Mammary epithelial cell (primary cell): Measurements from ENCODE around the gene FNDC8.

Source experiments
- EZH2 ChIP-seq: IDR thresholded peaks from 2 replicates; pipeline ENCODE4 v1.6.1; 2012; ENCODE audit warnings: low read length, inconsistent platforms, borderline replicate concordance
- TF ChIP-seq, protein P1 (sequence below), 2 donors: IDR thresholded peaks in 1 of 2; conservative IDR thresholded peaks in 1 of 2; 2 replicates each; pipeline ENCODE4 v1.5.1; 2011 to 2012; ENCODE audit warnings: inconsistent platforms in 2 of 2, low read length in 2 of 2, mild to moderate bottlenecking in 2 of 2, control low read depth in 1 of 2, low read depth in 1 of 2; ENCODE audit not compliant: insufficient read depth in 1 of 2; ENCODE audit errors: extremely low read depth in 1 of 2

DNA sequence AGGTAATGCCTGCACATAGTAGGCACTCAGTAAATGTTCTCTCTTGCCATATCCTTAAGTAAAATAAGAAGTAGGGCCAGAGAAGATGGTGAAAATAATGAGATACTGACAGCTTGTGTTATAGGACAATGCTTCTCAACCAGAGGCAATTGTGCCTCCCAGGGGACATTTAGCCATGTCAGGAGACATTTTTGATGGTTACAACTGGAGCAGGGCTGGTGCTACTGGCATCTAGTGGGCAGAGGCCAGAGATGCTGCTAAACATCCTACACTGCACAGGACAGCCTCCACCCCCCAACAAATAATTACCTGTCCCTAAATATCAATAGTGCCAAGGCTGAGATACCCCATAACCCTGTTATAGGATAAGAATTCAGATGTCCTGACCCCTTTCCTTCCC, 3.4 kb upstream of the FNDC8 start:
- TF ChIP-seq, protein P1, sequence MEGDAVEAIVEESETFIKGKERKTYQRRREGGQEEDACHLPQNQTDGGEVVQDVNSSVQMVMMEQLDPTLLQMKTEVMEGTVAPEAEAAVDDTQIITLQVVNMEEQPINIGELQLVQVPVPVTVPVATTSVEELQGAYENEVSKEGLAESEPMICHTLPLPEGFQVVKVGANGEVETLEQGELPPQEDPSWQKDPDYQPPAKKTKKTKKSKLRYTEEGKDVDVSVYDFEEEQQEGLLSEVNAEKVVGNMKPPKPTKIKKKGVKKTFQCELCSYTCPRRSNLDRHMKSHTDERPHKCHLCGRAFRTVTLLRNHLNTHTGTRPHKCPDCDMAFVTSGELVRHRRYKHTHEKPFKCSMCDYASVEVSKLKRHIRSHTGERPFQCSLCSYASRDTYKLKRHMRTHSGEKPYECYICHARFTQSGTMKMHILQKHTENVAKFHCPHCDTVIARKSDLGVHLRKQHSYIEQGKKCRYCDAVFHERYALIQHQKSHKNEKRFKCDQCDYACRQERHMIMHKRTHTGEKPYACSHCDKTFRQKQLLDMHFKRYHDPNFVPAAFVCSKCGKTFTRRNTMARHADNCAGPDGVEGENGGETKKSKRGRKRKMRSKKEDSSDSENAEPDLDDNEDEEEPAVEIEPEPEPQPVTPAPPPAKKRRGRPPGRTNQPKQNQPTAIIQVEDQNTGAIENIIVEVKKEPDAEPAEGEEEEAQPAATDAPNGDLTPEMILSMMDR (conservative IDR thresholded peaks at IDR 0.05 in 1 of 2, IDR thresholded peaks at IDR 0.05 in 1 of 2; ENCODE audit: extremely low read depth in 1 of 2, insufficient read depth in 1 of 2, low read depth in 1 of 2, low read length in 2 of 2) = peak; percentile 48 to 64
- TF ChIP-seq EZH2 = no peak
